Ascending aorta (tissue), 2 donors: Measurements from ENCODE around the gene GPR143. TPM values are rescaled to one million over a fixed set of nuclear protein-coding genes. Genes with fewer than 3 reads are reported as not detected.

Source experiments
- DNase-seq, 2 donors: peaks; one replicate each; pipeline ENCODE4 v3.0.0-alpha.2; 2019; ENCODE audit warnings: low spot score in 2 of 2
- H3K27ac ChIP-seq, 2 donors: fragments of 200-600 bp; sonication (generic); one replicate each; pipeline ENCODE4 v1.5.1; 2016 to 2017; ENCODE audit warnings: mild to moderate bottlenecking in 1 of 2
- H3K27me3 ChIP-seq: fragments of 200-600 bp; sonication (generic); one replicate; pipeline ENCODE4 v1.5.1; 2017
- H3K36me3 ChIP-seq, 2 donors: fragments of 200-600 bp; sonication (generic); one replicate each; pipeline ENCODE4 v1.5.1; 2016
- H3K4me1 ChIP-seq, 2 donors: fragments of 200-600 bp; sonication (generic); one replicate each; pipeline ENCODE4 v1.5.1; 2016 to 2017; ENCODE audit warnings: mild to moderate bottlenecking in 1 of 2
- H3K4me3 ChIP-seq, 2 donors: fragments of 200-600 bp; sonication (generic); one replicate each; pipeline ENCODE4 v1.5.1; 2016 to 2017; ENCODE audit warnings: mild to moderate bottlenecking in 1 of 2
- H3K9me3 ChIP-seq, 2 donors: fragments of 200-600 bp; sonication (generic); one replicate each; pipeline ENCODE4 v1.5.1; 2016
- intact Hi-C: fragments of 100-400 bp; cut with DNase I; formaldehyde crosslinking; loops from one replicate; pipeline ENCODE4 v1.15.1; 2023
- total RNA-seq: library from RNA; depleted of rRNA; stranded (reverse); fragments of >200 nt; gene quantifications from one replicate; pipeline ENCODE4 v1.1.0, GENCODE V29; 2016
- TF ChIP-seq, protein P1 (sequence below), 3 experiments: fragments of 200-600 bp in 2 of 3; fragments of 450-650 bp in 1 of 3; sonication (generic) in 2 of 3; IDR thresholded peaks; one replicate each; pipeline ENCODE4 v1.5.1; 2016 to 2019; ENCODE audit warnings: antibody characterized with exemption in 3 of 3, mild to moderate bottlenecking in 1 of 3, moderate library complexity in 1 of 3

The GPR143 gene
- total RNA-seq, 1 donor from 2014 or later, result not detected

DNA sequence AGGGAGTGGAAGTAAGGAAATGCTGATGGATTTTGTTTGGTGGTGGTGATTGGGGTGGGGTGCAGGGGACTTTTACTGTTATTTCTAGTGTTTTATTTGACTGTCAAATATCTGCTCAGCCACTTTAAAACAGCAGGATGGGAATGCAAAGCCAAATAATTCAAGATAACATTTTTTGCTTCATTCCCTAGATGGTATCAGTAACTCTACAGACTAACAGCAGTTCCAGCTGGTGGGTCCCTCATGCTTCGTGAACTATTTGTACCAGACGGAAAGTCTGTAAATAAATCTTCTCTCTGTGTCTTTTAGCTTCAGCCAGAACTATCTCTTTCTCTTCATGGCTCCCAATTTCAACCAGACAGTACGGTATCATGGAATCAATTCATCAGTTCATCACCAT lies 27.5 kb downstream of the GPR143 start:
- no peak for DNase-seq
- H3K27me3 ChIP-seq, result no peaks in the 10 kb centered on the region
- H3K4me3 ChIP-seq, result no peak overlapping the region
- intact Hi-C loops, result no loop called here
- H3K9me3 ChIP-seq, result no peaks in the 10 kb centered on the region
- TF ChIP-seq, protein P1, sequence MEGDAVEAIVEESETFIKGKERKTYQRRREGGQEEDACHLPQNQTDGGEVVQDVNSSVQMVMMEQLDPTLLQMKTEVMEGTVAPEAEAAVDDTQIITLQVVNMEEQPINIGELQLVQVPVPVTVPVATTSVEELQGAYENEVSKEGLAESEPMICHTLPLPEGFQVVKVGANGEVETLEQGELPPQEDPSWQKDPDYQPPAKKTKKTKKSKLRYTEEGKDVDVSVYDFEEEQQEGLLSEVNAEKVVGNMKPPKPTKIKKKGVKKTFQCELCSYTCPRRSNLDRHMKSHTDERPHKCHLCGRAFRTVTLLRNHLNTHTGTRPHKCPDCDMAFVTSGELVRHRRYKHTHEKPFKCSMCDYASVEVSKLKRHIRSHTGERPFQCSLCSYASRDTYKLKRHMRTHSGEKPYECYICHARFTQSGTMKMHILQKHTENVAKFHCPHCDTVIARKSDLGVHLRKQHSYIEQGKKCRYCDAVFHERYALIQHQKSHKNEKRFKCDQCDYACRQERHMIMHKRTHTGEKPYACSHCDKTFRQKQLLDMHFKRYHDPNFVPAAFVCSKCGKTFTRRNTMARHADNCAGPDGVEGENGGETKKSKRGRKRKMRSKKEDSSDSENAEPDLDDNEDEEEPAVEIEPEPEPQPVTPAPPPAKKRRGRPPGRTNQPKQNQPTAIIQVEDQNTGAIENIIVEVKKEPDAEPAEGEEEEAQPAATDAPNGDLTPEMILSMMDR (IDR thresholded peaks at IDR 0.05), result no peak
- H3K27ac ChIP-seq, result no peak overlapping the region
- H3K4me1 ChIP-seq, result no peaks in the 10 kb centered on the region
- no peaks in the 10 kb centered on the region for H3K36me3 ChIP-seq

DNA sequence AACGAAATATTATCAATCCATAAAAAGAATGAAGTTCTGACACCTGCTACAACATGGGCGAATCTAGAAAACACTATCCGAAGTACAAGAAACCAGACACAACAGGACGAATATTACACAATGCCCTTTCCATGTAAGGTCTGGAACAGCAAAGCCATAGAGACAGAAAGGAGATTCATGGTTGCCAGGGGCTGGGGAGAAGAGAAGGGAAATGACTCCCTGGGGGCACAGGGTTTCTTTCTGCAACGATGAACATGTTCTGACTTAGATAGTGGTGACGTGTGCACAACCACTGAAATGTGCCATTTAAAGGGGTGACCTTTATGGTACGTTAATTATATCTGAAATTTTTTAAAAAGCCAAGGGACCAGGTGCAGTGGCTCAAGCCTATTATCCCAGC lies 28.3 kb downstream of the GPR143 start:
- H3K9me3 ChIP-seq, result peaks cover 0 to under 1% of the 10 kb centered on the region in 2 donors
- DNase-seq, result no peak
- H3K36me3 ChIP-seq, result no peaks in the 10 kb centered on the region
- intact Hi-C loops, result no loop called here
- no peaks in the 10 kb centered on the region for H3K4me1 ChIP-seq
- TF ChIP-seq, protein P1 (IDR thresholded peaks at IDR 0.05), result no peak
- no peaks in the 10 kb centered on the region for H3K27me3 ChIP-seq
- no peak overlapping the region for H3K4me3 ChIP-seq
- H3K27ac ChIP-seq, result no peak overlapping the region

GRCh38 chrX:9730752-9731151 lies 34.9 kb downstream of the GPR143 start:
- no peak overlapping the region for H3K4me3 ChIP-seq
- TF ChIP-seq, protein P1 (IDR thresholded peaks at IDR 0.05), result no peak
- DNase-seq, result no peak
- intact Hi-C loops, result no loop called here
- H3K4me1 ChIP-seq, result no peaks in the 10 kb centered on the region
- no peaks in the 10 kb centered on the region for H3K36me3 ChIP-seq
- H3K27ac ChIP-seq, result no peak overlapping the region
- H3K9me3 ChIP-seq, result peaks cover 7 to 11% of the 10 kb centered on the region in 2 donors
- H3K27me3 ChIP-seq, result no peaks in the 10 kb centered on the region

GRCh38 chrX:9730078-9730477 lies 35.6 kb downstream of the GPR143 start:
- Histone ChIP-seq H3K36me3 (no peaks in the 10 kb centered on the region), H3K4me1 (no peaks in the 10 kb centered on the region), H3K27ac (no peak overlapping the region), H3K27me3 (no peaks in the 10 kb centered on the region), H3K4me3 (no peak overlapping the region), H3K9me3 (peaks cover 7 to 13% of the 10 kb centered on the region in 2 donors)
- TF ChIP-seq, protein P1 (IDR thresholded peaks at IDR 0.05), result no peak
- intact Hi-C loops, result no loop called here
- no peak for DNase-seq

DNA sequence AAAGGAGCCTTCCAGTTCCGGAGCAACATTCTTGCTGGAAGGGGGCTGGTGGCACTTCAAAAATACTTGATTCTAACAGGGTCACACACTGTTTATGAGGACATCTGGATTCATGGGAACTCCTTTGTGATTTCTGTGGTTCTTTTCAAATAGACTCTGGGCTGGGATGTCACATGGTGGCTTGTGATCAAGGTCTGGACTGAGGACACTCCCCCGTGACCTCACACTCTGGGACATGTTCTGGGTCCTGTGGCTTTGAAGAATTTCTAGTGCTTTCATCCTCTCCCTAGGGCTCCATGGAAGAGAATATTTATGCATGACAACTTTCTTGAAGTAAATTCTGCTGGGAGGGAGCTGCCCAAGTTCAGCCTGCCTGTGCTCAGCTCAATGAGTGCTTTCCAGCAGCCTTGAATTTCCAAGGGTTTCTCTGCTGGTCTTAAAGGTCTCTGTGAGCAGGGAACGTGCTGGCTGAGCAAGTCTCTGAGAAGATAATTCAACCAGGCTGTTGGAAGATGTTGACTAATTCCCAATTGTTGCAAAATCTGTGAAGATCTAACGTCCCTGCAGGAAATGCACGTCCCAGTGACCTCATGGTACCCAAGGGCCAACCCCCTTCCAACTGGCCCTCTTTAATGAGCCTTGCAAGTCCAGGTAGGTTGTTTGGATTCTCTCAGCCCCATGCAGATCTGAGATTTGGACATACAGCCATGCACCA lies 36.3 kb downstream of the GPR143 start:
- no peak for DNase-seq
- Histone ChIP-seq H3K36me3 (no peaks in the 10 kb centered on the region), H3K27me3 (no peaks in the 10 kb centered on the region), H3K27ac (no peak overlapping the region), H3K4me1 (no peaks in the 10 kb centered on the region), H3K9me3 (peaks cover 7 to 14% of the 10 kb centered on the region in 2 donors), H3K4me3 (no peak overlapping the region)
- TF ChIP-seq, protein P1 (IDR thresholded peaks at IDR 0.05), result no peak
- intact Hi-C loops, result no loop called here
